Mononuclear cell (primary cell): ENCODE results near the gene ZDHHC24. TPM values are rescaled to one million over a fixed set of nuclear protein-coding genes. Genes with fewer than 3 reads are reported as not detected.
"Not testable (repeated sequence)": the region's sequence is repeated elsewhere in the genome, so short reads cannot be mapped to it uniquely, and the experiment has no call there.

ENCODE experiments used
- H3K27me3 ChIP-seq: 2 replicates; pipeline ENCODE4 v1.6.0; 2011; ENCODE audit warnings: low read length, control low read depth; ENCODE audit not compliant: insufficient read depth
- H3K4me1 ChIP-seq: 2 replicates; pipeline ENCODE4 v1.5.1; 2011; ENCODE audit warnings: mild to moderate bottlenecking, low read length, control low read depth; ENCODE audit not compliant: insufficient read depth
- H3K4me3 ChIP-seq: 2 replicates; pipeline ENCODE4 v1.5.1; 2011; ENCODE audit warnings: mild to moderate bottlenecking, low read length, moderate library complexity
- H3K9me3 ChIP-seq: 2 replicates; pipeline ENCODE4 v1.5.1; 2011; ENCODE audit warnings: low read depth, mild to moderate bottlenecking, control low read depth, low read length
- total RNA-seq: library from RNA; depleted of rRNA; stranded (reverse); fragments of >200 nt; gene quantifications from one replicate; pipeline ENCODE4 v1.2.3, GENCODE V29; 2012

The ZDHHC24 gene
- total RNA-seq, 1 donor: 10.0 TPM

DNA sequence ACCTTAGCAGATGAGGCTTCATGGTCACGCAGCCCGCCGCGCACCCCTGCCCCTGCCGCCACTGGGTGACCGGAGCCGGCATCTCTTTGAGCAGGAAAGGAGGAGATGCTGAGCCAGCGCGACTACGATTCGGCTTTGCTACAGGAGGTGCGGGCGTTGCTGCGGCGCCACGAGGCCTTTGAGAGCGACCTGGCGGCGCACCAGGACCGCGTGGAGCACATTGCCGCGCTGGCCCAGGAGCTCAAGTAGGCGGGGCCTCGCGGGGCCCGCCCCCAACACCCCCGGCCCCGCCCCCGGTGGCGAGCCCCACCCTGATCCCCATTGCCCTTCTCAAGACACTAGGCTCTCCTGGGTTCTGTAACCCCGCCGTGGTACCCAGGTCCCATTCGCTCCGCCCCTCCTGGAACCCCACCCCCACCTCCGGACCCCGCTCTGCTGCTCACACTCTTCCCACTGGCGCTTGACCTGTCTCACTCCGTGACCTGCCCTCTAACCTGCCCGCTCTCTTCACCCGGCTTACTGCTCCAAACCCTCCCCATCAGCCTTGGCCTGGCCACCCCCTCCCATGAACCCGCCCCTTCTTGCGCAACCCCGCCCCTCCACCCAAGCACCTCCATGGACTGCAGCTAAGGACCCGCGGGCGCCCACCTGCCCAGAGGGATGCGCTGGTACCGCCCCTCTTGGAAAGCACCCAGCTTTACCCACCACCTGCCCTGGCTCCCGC is 13.5 kb upstream of the ZDHHC24 start:
- Histone ChIP-seq H3K27me3 (no peaks in the 10 kb centered on the region), H3K4me1 (peaks cover 3% of the 10 kb centered on the region), H3K9me3 (no peaks in the 10 kb centered on the region), H3K4me3 (no peak overlapping the region)

DNA sequence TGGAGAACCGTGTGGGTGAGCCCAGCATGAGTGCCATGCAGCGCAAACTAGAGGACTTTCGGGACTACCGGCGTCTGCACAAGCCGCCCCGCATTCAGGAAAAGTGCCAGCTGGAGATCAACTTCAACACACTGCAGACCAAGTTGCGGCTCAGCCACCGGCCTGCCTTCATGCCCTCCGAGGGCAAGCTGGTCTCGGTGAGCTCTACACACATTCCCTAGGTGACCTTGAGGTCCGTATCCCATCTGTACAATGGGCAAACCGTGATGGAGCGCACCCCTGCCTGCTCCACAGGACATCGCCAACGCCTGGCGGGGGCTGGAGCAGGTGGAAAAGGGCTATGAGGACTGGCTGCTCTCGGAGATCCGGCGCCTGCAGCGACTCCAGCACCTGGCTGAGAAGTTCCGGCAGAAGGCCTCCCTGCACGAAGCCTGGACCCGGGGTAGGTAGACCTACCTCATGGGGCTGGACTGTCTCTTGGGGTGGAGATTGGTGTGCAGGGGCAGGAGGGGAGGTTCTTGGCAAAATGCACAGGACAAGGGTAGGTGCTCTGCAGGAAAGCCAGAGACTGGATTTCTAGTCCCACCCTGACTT is 12.0 kb upstream of the ZDHHC24 start:
- peaks cover 3% of the 10 kb centered on the region for H3K4me1 ChIP-seq
- H3K9me3 ChIP-seq: no peaks in the 10 kb centered on the region
- H3K4me3 ChIP-seq: no peak overlapping the region
- H3K27me3 ChIP-seq: no peaks in the 10 kb centered on the region

DNA sequence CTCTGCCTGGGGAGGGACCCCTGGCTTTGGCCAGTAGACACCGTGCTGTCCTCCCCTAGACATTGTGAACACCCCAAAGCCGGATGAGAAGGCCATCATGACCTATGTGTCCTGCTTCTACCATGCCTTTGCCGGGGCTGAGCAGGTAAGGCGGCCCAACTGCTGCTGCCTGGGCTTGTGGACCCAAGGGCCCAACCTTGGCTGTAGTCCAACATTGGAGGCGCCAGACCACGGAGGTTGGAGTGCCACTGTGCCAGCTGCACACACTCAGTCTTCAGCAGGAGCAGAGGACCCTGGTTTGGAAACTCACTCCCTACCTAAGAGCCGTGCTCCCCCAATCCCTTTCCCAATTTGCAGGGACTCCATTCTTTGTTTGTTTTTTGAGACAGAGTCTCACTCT is 10.2 kb upstream of the ZDHHC24 start:
- H3K9me3 ChIP-seq: no peaks in the 10 kb centered on the region
- H3K4me3 ChIP-seq: no peak overlapping the region
- peaks cover 3% of the 10 kb centered on the region for H3K4me1 ChIP-seq
- H3K27me3 ChIP-seq: no peaks in the 10 kb centered on the region

DNA sequence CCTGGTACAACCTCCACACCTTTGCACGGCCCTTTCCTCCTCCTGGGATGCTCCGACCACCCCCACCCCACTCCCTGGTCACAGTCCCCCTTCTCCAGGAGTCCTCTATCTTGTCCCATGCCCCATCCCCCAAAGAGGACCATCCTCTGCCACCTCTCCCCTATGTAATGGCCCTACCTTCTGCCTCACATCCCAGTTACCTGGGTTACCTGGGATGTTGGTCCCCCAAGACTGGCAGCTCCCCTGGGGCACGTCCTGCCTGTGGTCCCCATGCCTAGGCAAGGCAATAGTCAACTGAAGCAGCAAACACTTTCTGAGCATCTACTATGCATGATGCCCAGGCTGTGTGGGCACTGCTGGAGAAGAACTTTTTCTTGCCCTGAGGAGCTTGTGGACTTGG is 9.6 kb upstream of the ZDHHC24 start:
- Histone ChIP-seq H3K9me3 (no peaks in the 10 kb centered on the region), H3K4me1 (peaks cover 3% of the 10 kb centered on the region), H3K4me3 (no peak overlapping the region), H3K27me3 (no peaks in the 10 kb centered on the region)

DNA sequence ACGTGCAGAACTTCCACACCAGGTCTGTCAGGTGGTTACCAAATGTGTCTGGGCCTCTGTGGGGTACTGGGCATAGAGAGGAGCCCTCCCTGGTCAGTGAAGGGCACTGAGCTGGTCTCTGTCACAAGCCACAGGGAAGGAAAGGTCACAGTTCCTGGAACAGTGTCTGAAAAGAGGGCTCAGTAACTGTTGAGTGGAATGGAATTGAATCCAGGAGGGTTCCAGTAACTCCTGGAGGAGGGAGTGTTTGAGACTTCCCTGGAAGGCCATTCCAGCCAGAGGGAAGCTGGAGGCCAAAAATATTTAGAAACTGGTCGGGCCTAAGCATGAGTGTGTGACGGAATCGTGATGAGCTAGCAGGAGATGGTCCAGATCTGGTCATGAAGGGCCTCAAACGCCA is 8.8 kb upstream of the ZDHHC24 start:
- Histone ChIP-seq H3K4me1 (peaks cover 3% of the 10 kb centered on the region), H3K9me3 (no peaks in the 10 kb centered on the region), H3K27me3 (no peaks in the 10 kb centered on the region), H3K4me3 (no peak overlapping the region)

DNA sequence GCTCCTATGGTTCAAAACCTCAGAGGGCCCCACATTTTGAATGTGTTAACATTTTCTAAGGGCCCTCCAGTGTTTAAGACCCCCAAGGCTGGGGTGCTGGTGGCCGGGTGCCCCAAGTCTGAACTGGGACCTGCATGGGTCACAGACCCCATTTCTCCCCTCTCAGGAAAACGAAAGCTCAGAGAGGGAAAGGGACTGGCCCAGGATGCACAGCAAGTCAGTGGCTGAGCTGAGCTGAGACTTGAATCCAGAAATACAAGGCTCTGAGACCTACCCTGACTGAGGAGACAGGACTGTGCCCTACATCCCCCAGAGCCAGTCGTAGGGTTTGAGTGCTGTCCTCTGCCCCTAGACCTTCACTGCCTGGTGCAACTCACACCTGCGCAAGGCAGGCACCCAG is 5.0 kb upstream of the ZDHHC24 start:
- H3K4me1 ChIP-seq: peaks cover 5% of the 10 kb centered on the region
- H3K4me3 ChIP-seq: no peak overlapping the region
- no peaks in the 10 kb centered on the region for H3K9me3 ChIP-seq

DNA sequence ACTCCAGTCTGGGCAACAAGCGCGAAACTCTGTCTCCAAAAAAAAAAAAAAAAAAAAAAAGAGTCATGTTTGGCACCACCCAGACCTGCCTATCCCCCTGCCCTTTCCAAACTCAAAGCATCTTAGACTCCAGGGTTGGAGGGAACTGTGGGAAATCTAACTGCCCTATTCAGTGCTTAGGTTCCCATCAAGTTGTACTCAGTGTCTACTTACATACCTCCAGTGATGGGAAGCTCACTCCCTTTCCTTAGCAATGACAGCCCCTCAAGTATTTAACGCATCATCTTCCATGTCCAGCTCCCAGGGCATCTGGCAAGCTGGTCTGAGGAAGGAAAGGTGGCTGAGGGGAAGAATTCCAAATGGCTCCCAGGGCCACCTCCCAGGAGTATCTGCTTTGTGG is 3.8 kb upstream of the ZDHHC24 start:
- no peak overlapping the region for H3K4me3 ChIP-seq
- H3K9me3 ChIP-seq: no peaks in the 10 kb centered on the region
- H3K27me3 ChIP-seq: no peaks in the 10 kb centered on the region
- H3K4me1 ChIP-seq: peaks cover 13% of the 10 kb centered on the region

More for the DNA sequence above, 5.0 kb upstream of the ZDHHC24 start:
- no peaks in the 10 kb centered on the region for H3K27me3 ChIP-seq

DNA sequence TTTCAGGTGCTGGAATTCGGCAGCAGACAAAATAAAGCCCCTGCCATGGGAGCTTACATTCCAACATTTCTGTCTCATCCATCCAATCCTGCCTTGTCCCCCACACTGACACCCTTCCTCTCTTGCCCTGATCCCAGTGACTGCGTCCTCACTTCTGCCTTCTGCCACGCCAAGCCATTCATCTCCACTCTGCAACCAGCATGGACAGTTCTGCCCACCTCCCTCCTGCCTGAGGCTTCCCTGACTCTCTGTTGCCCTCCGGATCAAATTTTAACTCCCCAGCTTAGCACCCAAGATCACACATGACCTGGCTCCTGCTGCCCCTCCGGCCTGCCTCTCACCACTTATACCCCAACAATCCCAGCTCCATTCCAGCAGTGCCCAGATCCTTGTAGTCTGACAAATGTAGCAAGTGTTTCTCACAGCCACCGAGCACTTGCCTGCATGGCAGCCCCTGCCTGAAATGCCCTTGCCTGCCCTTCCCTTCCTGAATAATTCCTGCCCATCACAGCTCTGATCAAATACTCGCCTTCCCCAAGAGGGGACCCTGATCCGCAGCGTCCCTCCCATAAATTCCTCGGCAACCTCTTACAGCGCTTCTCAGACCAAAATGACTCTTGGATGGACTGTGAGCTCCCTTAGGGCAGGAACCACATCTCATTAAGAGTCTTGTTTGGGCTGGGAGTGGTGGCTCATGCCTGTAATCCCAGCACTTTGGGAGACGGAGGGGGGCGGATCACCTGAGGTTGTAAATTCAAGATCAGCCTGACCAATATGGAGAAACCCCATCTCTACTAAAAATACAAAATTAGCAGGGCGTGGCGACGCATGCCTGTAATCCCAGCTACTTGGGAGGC is 3.2 kb upstream of the ZDHHC24 start:
- Histone ChIP-seq H3K4me1 (peaks cover 20% of the 10 kb centered on the region), H3K27me3 (no peaks in the 10 kb centered on the region), H3K4me3 (no peak overlapping the region), H3K9me3 (no peaks in the 10 kb centered on the region)

DNA sequence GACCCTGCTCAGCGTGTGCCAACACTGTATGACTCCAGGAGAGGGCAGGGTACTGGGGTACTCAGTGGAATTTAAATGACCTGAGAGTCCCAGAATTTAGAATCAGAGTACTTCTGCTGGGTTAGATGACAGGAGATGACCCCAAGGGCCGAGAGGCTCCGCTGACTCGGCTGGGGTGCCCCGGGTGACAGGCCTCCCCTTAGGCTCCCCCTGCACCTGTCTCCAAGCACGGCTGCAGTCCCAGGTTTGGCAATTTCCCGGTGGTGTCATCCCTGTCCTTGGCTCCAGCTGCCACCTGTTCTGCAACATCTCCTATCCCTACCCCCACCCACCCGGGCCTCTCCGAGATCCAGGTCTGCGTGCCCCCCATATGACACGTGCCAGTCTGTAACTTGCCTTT is 2.2 kb upstream of the ZDHHC24 start:
- Histone ChIP-seq H3K4me1 (peaks cover 30% of the 10 kb centered on the region), H3K27me3 (no peaks in the 10 kb centered on the region), H3K9me3 (no peaks in the 10 kb centered on the region), H3K4me3 (no peak overlapping the region)

DNA sequence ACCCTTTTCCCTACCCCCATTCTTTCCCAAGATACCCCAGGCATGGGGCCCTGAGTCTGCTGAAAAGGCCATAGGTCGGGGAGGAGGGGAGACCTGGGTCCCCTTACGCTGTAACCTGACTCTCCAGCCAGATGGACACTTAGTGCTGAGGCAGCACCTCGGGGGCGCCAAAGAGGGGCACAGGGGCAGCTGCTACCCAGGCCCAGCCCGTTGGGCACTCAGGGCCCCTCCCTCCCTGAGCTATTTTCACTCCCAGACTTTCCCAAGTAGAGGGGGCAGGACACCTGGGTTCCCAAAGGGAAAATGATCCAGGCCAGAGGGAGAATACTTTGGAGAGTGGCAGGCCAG is 1.8 kb upstream of the ZDHHC24 start:
- Histone ChIP-seq H3K9me3 (no peaks in the 10 kb centered on the region), H3K4me1 (peaks cover 32% of the 10 kb centered on the region), H3K27me3 (no peaks in the 10 kb centered on the region), H3K4me3 (no peak overlapping the region)

DNA sequence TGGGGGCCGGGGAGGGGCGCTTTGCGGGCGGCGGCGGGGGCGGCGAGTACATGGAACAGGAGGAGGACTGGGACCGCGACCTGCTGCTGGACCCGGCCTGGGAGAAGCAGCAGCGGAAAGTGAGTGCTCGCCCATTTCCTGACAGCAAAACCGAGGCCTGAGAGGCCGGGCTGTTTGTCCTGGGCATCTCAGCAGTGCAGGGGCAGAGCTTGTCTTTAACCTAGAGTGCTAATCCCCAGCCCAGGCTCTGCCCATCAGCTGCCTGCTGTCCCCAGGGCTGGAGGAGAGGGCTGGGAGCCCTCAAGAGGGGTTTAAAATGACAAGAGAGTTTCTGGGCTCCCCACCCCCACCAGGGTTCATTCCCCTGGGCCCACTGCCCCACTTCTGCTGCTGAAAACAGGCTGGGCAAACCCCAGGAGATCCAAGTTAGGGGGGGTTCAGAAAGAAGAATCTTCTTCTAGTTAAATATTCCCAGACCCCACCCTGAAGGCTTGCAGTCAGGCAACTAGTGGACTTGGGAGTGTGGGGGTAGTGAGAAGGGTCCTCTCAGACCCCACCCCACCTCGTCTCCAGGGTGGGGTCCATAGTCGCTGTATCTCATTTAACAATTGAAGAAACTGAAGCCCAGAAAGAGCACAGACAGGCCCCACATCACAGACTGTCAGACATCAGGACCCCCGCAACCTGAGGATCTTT is 1.3 kb upstream of the ZDHHC24 start:
- Histone ChIP-seq H3K4me3 (no peak overlapping the region), H3K4me1 (peaks cover 35% of the 10 kb centered on the region), H3K9me3 (no peaks in the 10 kb centered on the region), H3K27me3 (no peaks in the 10 kb centered on the region)

DNA sequence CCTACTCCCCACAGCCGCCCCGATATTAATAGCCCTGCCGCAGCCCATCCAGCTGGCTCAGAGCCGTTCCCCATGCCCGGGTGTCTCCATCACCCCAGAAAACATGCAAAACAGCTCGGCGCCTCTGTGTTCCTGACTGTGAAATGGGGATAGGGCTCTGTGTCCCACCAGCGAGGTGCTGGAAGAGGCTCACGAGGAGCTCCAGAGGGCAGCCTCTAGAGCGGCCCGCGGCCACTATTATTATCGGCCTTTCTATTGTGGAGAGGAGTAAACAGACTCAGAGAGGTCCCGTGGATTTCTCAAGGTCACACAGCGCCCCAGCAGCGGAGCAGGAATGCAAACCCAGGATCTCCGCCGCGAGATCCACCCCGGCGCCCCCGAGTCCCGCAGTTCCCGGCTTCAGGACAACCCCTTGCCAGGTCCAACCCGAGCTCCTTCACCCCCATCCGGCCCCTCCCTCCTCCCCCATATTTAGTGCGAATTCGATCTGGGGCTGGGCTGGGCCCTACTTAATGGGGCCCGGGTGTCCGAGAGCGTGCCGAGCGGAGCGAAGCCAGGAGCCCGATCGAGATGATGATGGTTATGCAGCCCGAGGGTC is 619 bp upstream of the ZDHHC24 start, which contains the start of gene ACTN3:
ACTN3 (plus strand) TSS at position 536 of the 598 bp plus-strand sequence; CDS start at position 571, 35 bp downstream.
- Histone ChIP-seq H3K4me1 (peaks cover 35% of the 10 kb centered on the region), H3K4me3 (peak within 1 kb of the TSS; percentile 75), H3K9me3 (no peaks in the 10 kb centered on the region), H3K27me3 (no peaks in the 10 kb centered on the region)

DNA sequence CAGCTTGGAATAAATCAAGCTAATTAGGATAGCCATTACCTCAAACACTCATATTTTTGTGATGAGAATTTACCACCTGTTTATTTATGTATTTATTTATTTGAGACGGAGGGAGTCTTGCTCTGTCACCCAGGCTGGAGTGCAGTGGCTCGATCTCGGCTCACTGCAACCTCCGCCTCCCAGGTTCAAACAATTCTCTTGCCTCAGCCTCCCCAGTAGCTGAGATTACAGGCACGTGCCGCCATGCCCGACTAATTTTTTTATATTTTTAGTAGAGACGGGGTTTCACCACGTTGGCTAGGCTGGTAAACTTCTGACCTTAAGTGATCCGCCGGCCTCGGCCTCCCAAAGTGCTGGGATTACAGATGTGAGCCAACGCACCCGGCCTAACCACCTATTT is 896 bp downstream of the ZDHHC24 start:
- H3K4me3 ChIP-seq: peak overlapping the region; percentile 75
- H3K27me3 ChIP-seq, H3K9me3 ChIP-seq: not testable (repeated sequence)
- H3K4me1 ChIP-seq: peaks cover 35% of the 10 kb centered on the region

DNA sequence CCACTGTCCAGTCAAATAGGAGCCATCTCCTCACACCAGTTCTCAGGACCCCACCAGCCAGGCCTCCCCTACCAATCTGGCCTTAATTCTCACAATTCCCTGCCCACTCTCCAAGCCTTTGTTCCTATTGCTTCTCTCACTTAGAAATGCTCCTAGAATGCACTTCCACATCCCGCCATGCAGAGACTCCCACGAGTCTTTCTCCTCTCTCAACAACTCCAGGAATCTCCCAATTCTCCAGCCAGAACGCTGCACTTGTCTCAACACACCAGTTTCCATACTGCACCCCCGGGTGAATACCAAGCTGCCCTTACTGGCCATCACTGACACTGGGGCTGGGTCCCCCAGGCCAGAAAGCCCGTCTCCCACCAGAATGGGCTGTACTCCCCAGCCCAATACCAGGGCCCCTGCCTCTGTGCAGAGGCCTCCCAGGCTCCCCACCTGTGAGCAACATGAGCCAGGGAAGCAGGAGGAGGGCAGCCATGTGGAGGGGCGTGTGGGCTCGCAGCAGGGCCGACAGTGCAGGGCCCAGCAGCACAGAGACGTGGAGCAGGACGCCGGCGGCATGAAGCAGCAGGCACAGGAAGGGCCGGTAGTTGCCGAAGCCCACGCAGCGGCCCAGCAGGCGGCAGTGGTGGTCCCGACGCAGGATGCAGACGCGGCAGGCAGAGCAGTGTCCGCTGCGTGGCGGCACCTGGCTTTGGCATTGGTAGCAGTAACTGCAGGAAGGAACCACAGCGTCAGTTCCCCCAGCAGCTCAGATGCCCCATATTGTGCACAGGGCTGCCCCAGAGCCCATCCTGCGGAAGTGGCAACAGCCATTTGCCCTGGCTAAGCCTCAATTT is 2.4 kb downstream of the ZDHHC24 start:
- H3K4me3 ChIP-seq: no peak overlapping the region
- no peaks in the 10 kb centered on the region for H3K9me3 ChIP-seq
- no peaks in the 10 kb centered on the region for H3K27me3 ChIP-seq
- peaks cover 35% of the 10 kb centered on the region for H3K4me1 ChIP-seq
